ENCODE results near the gene TAAR8.

The TAAR8 gene

GRCh38 chr6:132552372-132552771, at the start of gene TAAR8:
Gene TAAR8, plus strand, starts transcription at chr6:132552672. Its CDS starts 21 bp downstream, at chr6:132552693.
- in situ Hi-C loops (cut with HindIII; ENCODE audit: low pct_unique_long_range_greater_than_20kb, low sequenced_read_pairs), result no loop called here
- no peak for TF ChIP-seq JUND (IDR thresholded peaks at IDR 0.05; ENCODE audit: low read depth)

GRCh38 chr6:132504757-132505156, 47.7 kb upstream of the TAAR8 start:
- no peak for TF ChIP-seq JUND (IDR thresholded peaks at IDR 0.05; ENCODE audit: low read depth)
- in situ Hi-C loops (cut with HindIII; ENCODE audit: low pct_unique_long_range_greater_than_20kb, low sequenced_read_pairs), result no loop called here
- no peak for DNase-seq (ENCODE audit: low read depth in 1 of 2, low spot score in 1 of 2)

More at GRCh38 chr6:132552372-132552771, at the start of gene TAAR8:
- no peak for DNase-seq (ENCODE audit: low read depth in 1 of 2, low spot score in 1 of 2)

GRCh38 chr6:132505158-132505557, 47.3 kb upstream of the TAAR8 start:
- TF ChIP-seq JUND (IDR thresholded peaks at IDR 0.05; ENCODE audit: low read depth), result no peak
- in situ Hi-C loops (cut with HindIII; ENCODE audit: low pct_unique_long_range_greater_than_20kb, low sequenced_read_pairs), result no loop called here
- DNase-seq (ENCODE audit: low read depth in 1 of 2, low spot score in 1 of 2), result no peak

- no peak for DNase-seq (ENCODE audit: low read depth in 1 of 2, low spot score in 1 of 2)
- no peak for TF ChIP-seq JUND (IDR thresholded peaks at IDR 0.05; ENCODE audit: low read depth)
- in situ Hi-C loops (cut with HindIII; ENCODE audit: low pct_unique_long_range_greater_than_20kb, low sequenced_read_pairs), result no loop called here
These were observed 46.0 kb upstream of the TAAR8 start for GRCh38 chr6:132506461-132506860.

GRCh38 chr6:132506869-132507808, 45.3 kb upstream of the TAAR8 start:
- TF ChIP-seq JUND (IDR thresholded peaks at IDR 0.05; ENCODE audit: low read depth), result no peak
- no peak for DNase-seq (ENCODE audit: low read depth in 1 of 2, low spot score in 1 of 2)
- in situ Hi-C loops (cut with HindIII; ENCODE audit: low pct_unique_long_range_greater_than_20kb, low sequenced_read_pairs), result no loop called here

- DNase-seq (ENCODE audit: low read depth in 1 of 2, low spot score in 1 of 2), result no peak
- no peak for TF ChIP-seq JUND (IDR thresholded peaks at IDR 0.05; ENCODE audit: low read depth)
- in situ Hi-C loops (cut with HindIII; ENCODE audit: low pct_unique_long_range_greater_than_20kb, low sequenced_read_pairs), result no loop called here
These were observed 41.2 kb upstream of the TAAR8 start for GRCh38 chr6:132511210-132511830.

GRCh38 chr6:132511831-132512220, 40.6 kb upstream of the TAAR8 start:
- in situ Hi-C loops (cut with HindIII; ENCODE audit: low pct_unique_long_range_greater_than_20kb, low sequenced_read_pairs), result no loop called here
- DNase-seq (ENCODE audit: low read depth in 1 of 2, low spot score in 1 of 2), result no peak
- no peak for TF ChIP-seq JUND (IDR thresholded peaks at IDR 0.05; ENCODE audit: low read depth)

GRCh38 chr6:132512342-132512637, 40.2 kb upstream of the TAAR8 start:
- no peak for TF ChIP-seq JUND (IDR thresholded peaks at IDR 0.05; ENCODE audit: low read depth)
- in situ Hi-C loops (cut with HindIII; ENCODE audit: low pct_unique_long_range_greater_than_20kb, low sequenced_read_pairs), result no loop called here

GRCh38 chr6:132512638-132513632, 39.5 kb upstream of the TAAR8 start, which contains the start of gene STX7:
Gene STX7, minus strand, starts transcription at chr6:132513116. Its CDS starts 9,586 bp downstream, at chr6:132503530.
- in situ Hi-C loops (cut with HindIII; ENCODE audit: low pct_unique_long_range_greater_than_20kb, low sequenced_read_pairs), result no loop called here
- no peak for TF ChIP-seq JUND (IDR thresholded peaks at IDR 0.05; ENCODE audit: low read depth)
- peak; percentile 80 to 84 for DNase-seq (ENCODE audit: low read depth in 1 of 2, low spot score in 1 of 2)

More at GRCh38 chr6:132512342-132512637, 40.2 kb upstream of the TAAR8 start:
- no peak for DNase-seq (ENCODE audit: low read depth in 1 of 2, low spot score in 1 of 2)

GRCh38 chr6:132513831-132514545, 38.5 kb upstream of the TAAR8 start:
- in situ Hi-C loops (cut with HindIII; ENCODE audit: low pct_unique_long_range_greater_than_20kb, low sequenced_read_pairs), result no loop called here
- no peak for TF ChIP-seq JUND (IDR thresholded peaks at IDR 0.05; ENCODE audit: low read depth)
- no peak for DNase-seq (ENCODE audit: low read depth in 1 of 2, low spot score in 1 of 2)

GRCh38 chr6:132515386-132515785, 37.1 kb upstream of the TAAR8 start:
- in situ Hi-C loops (cut with HindIII; ENCODE audit: low pct_unique_long_range_greater_than_20kb, low sequenced_read_pairs), result no loop called here
- DNase-seq (ENCODE audit: low read depth in 1 of 2, low spot score in 1 of 2), result no peak
- TF ChIP-seq JUND (IDR thresholded peaks at IDR 0.05; ENCODE audit: low read depth), result no peak

GRCh38 chr6:132520953-132521352, 31.5 kb upstream of the TAAR8 start:
- in situ Hi-C loops (cut with HindIII; ENCODE audit: low pct_unique_long_range_greater_than_20kb, low sequenced_read_pairs), result no loop called here
- DNase-seq (ENCODE audit: low read depth in 1 of 2, low spot score in 1 of 2), result no peak
- TF ChIP-seq JUND (IDR thresholded peaks at IDR 0.05; ENCODE audit: low read depth), result no peak

All from T47D (cell line).